K562 (cell line): ENCODE data around the gene EGLN1.

Experiments used
- CHD4 ChIP-seq: fragments of 200-600 bp; sonication (generic); IDR thresholded peaks from 3 replicates; pipeline ENCODE4 v1.6.1; 2012; ENCODE audit warnings: low read depth, mild to moderate bottlenecking, mixed read lengths, low read length, inconsistent platforms; ENCODE audit not compliant: insufficient read depth, insufficient replicate concordance, poor library complexity, severe bottlenecking
- CTCF ChIP-seq, 3 experiments: IDR thresholded peaks in 2 of 3; conservative IDR thresholded peaks in 1 of 3; 2 replicates each; pipeline ENCODE4 v1.5.1; 2011 to 2012; ENCODE audit warnings: low read length in 3 of 3, mild to moderate bottlenecking in 3 of 3, control low read depth in 2 of 3, improper control_type of control experiment in 1 of 3, inconsistent platforms in 1 of 3, low read depth in 1 of 3, mixed read lengths in 1 of 3, moderate library complexity in 1 of 3; ENCODE audit not compliant: insufficient read depth in 2 of 3
- ELF1 ChIP-seq: fragments of 200-800 bp; sonication (Bioruptor generic); IDR thresholded peaks from 2 replicates; pipeline ENCODE4 v1.6.1; 2016; ENCODE audit warnings: missing genetic modification characterization, missing compliant biosample characterization
- FIP1L1 ChIP-seq: fragments of 200-400 bp; formaldehyde crosslinking; IDR thresholded peaks from 2 replicates; pipeline ENCODE4 v1.6.1; 2018; ENCODE audit warnings: mild to moderate bottlenecking, low read depth, low read length; ENCODE audit not compliant: poor library complexity, severe bottlenecking
- HOXB6 ChIP-seq: fragments of 250-450 bp; sonication (Bioruptor Pico); IDR thresholded peaks from 2 replicates; pipeline ENCODE4 v1.5.1; 2022; ENCODE audit warnings: mild to moderate bottlenecking, borderline replicate concordance
- PCBP2 ChIP-seq: fragments of 200-400 bp; formaldehyde crosslinking; IDR thresholded peaks from 2 replicates; pipeline ENCODE4 v1.6.1; 2018; ENCODE audit warnings: low read length, low read depth, mild to moderate bottlenecking, moderate library complexity; ENCODE audit not compliant: poor library complexity, severe bottlenecking
- POLR2AphosphoS5 ChIP-seq: IDR thresholded peaks from 2 replicates; pipeline ENCODE4 v1.6.1; 2011; ENCODE audit warnings: mild to moderate bottlenecking, low read depth, low read length, moderate library complexity; ENCODE audit not compliant: control insufficient read depth, insufficient read depth
- RAD21 ChIP-seq, 2 experiments: fragments of 250-450 bp in 1 of 2; fragments of 450-650 bp in 1 of 2; sonication (Bioruptor Pico) in 1 of 2; formaldehyde crosslinking in 1 of 2; IDR thresholded peaks in 1 of 2; conservative IDR thresholded peaks in 1 of 2; 2 replicates each; pipeline versions ENCODE4 v1.4.0 to v1.8.0; 2020 to 2022; ENCODE audit warnings: mild to moderate bottlenecking in 2 of 2, moderate library complexity in 1 of 2
- RBFOX2 ChIP-seq: fragments of 200-400 bp; formaldehyde crosslinking; IDR thresholded peaks from 2 replicates; pipeline ENCODE4 v1.6.1; 2017; ENCODE audit warnings: low read depth, mild to moderate bottlenecking, low read length, moderate library complexity
- REST ChIP-seq, 2 experiments: fragments of 450-650 bp; formaldehyde crosslinking in 1 of 2; IDR thresholded peaks; 2 replicates each; pipeline versions ENCODE4 v1.4.0 to v1.6.1; 2014 to 2020; ENCODE audit warnings: mild to moderate bottlenecking in 2 of 2, borderline replicate concordance in 1 of 2, low read depth in 1 of 2
- ZFP1 ChIP-seq: fragments of 450-650 bp; formaldehyde crosslinking; IDR thresholded peaks from 2 replicates; pipeline ENCODE4 v1.4.0; 2020; ENCODE audit warnings: mild to moderate bottlenecking, mixed read lengths
- ZNF232 ChIP-seq: sonication (generic); formaldehyde crosslinking; IDR thresholded peaks from 2 replicates; pipeline ENCODE4 v1.8.0; 2022; ENCODE audit warnings: mild to moderate bottlenecking, missing genetic modification reagents
- ZNF324 ChIP-seq: fragments of 250-450 bp; sonication (Bioruptor Pico); IDR thresholded peaks from 2 replicates; pipeline ENCODE4 v1.4.0; 2020; ENCODE audit warnings: mild to moderate bottlenecking

GRCh38 chr1:231351816-231352215, 70.3 kb downstream of the EGLN1 start:
- TF ChIP-seq CTCF (IDR thresholded peaks at IDR 0.05 in 2 of 3, conservative IDR thresholded peaks at IDR 0.05 in 1 of 3; ENCODE audit: insufficient read depth in 2 of 3, low read depth in 1 of 3, low read length in 3 of 3), result no peak
- no peak for TF ChIP-seq REST (IDR thresholded peaks at IDR 0.05; ENCODE audit: borderline replicate concordance)
- TF ChIP-seq REST (CRISPR knock-in tag; IDR thresholded peaks at IDR 0.05; ENCODE audit: low read depth), result no peak
- no peak for TF ChIP-seq ZNF232 (CRISPR knock-in tag)
- TF ChIP-seq ZFP1 (CRISPR knock-in tag), result no peak
- no peak for TF ChIP-seq PCBP2
- TF ChIP-seq ELF1, result no peak
- no peak for TF ChIP-seq POLR2AphosphoS5
- TF ChIP-seq FIP1L1, result no peak
- no peak for TF ChIP-seq HOXB6 (CRISPR knock-in tag)
- no peak for TF ChIP-seq RBFOX2
- no peak for TF ChIP-seq RAD21 (CRISPR knock-in tag; conservative IDR thresholded peaks at IDR 0.05 in 1 of 2, IDR thresholded peaks at IDR 0.05 in 1 of 2)
- TF ChIP-seq CHD4, result no peak
- no peak for TF ChIP-seq ZNF324 (CRISPR knock-in tag)
